ENCODE results near the gene SLC6A11. TPM values are rescaled to one million over a fixed set of nuclear protein-coding genes. Genes with fewer than 3 reads are reported as not detected.

Gene SLC6A11
- total RNA-seq, 4 donors from 2014 or later, result 0.30 to 0.44 (median 0.42) TPM; not detected in 1

GRCh38 chr3:10788451-10788850, 27.6 kb upstream of the SLC6A11 start:
- H3K36me3 ChIP-seq, result no peaks in the 10 kb centered on the region
- H3K4me3 ChIP-seq, result no peak overlapping the region
- TF ChIP-seq CTCF (IDR thresholded peaks at IDR 0.05), result no peak
- TF ChIP-seq EP300 (IDR thresholded peaks at IDR 0.05), result no peak
- no peak for TF ChIP-seq POLR2A (IDR thresholded peaks at IDR 0.05)
- WGBS, 2 donors, result 31 to 33% methylated on average over 1 of the region's 1 CpG
- no peak for DNase-seq (ENCODE audit: low spot score in 2 of 2)
- H3K4me1 ChIP-seq, result no peaks in the 10 kb centered on the region
- H3K27me3 ChIP-seq, result peaks cover 0 to 5% of the 10 kb centered on the region in 2 donors
- H3K27ac ChIP-seq, result no peak overlapping the region
- H3K9me3 ChIP-seq, result peaks cover 0 to 8% (median 0%) of the 10 kb centered on the region in 4 donors

- Histone ChIP-seq H3K4me1 (no peaks in the 10 kb centered on the region), H3K9me3 (peaks cover 0 to 8% (median 0%) of the 10 kb centered on the region in 4 donors), H3K4me3 (no peak overlapping the region), H3K27me3 (peaks cover 0 to 5% of the 10 kb centered on the region in 2 donors), H3K27ac (no peak overlapping the region), H3K36me3 (no peaks in the 10 kb centered on the region)
- TF ChIP-seq EP300 (IDR thresholded peaks at IDR 0.05), result no peak
- no peak for TF ChIP-seq CTCF (IDR thresholded peaks at IDR 0.05)
- no peak for TF ChIP-seq POLR2A (IDR thresholded peaks at IDR 0.05)
- no peak for DNase-seq (ENCODE audit: low spot score in 2 of 2)
- WGBS, 2 donors, result 100% methylated on average over 1 of the region's 1 CpG
Observed at GRCh38 chr3:10790713-10791112, 25.3 kb upstream of the SLC6A11 start.

- WGBS, 2 donors, result 72 to 79% methylated on average over 4 of the region's 4 CpGs
- DNase-seq (ENCODE audit: low spot score in 2 of 2), result no peak
Observed at GRCh38 chr3:10792208-10792607, 23.8 kb upstream of the SLC6A11 start.

GRCh38 chr3:10798600-10799367, 17.2 kb upstream of the SLC6A11 start:
- WGBS, 2 donors, result 39 to 50% methylated on average over 5 of the region's 5 CpGs

More at GRCh38 chr3:10792208-10792607, 23.8 kb upstream of the SLC6A11 start:
- H3K4me1 ChIP-seq, result no peaks in the 10 kb centered on the region
- peaks cover 0 to 8% (median 0%) of the 10 kb centered on the region in 4 donors for H3K9me3 ChIP-seq
- H3K36me3 ChIP-seq, result no peaks in the 10 kb centered on the region
- no peak overlapping the region for H3K4me3 ChIP-seq
- H3K27me3 ChIP-seq, result peaks cover 0 to 5% of the 10 kb centered on the region in 2 donors
- no peak for TF ChIP-seq CTCF (IDR thresholded peaks at IDR 0.05)
- TF ChIP-seq POLR2A (IDR thresholded peaks at IDR 0.05), result no peak
- no peak for TF ChIP-seq EP300 (IDR thresholded peaks at IDR 0.05)
- no peak overlapping the region for H3K27ac ChIP-seq

More at GRCh38 chr3:10798600-10799367, 17.2 kb upstream of the SLC6A11 start:
- H3K9me3 ChIP-seq, result no peaks in the 10 kb centered on the region
- TF ChIP-seq EP300 (IDR thresholded peaks at IDR 0.05) (no peak), POLR2A (IDR thresholded peaks at IDR 0.05) (no peak), CTCF (IDR thresholded peaks at IDR 0.05) (no peak)
- no peaks in the 10 kb centered on the region for H3K36me3 ChIP-seq
- no peak overlapping the region for H3K4me3 ChIP-seq
- DNase-seq (ENCODE audit: low spot score in 2 of 2), result no peak
- no peaks in the 10 kb centered on the region for H3K27me3 ChIP-seq
- no peaks in the 10 kb centered on the region for H3K4me1 ChIP-seq
- H3K27ac ChIP-seq, result no peak overlapping the region

All from tibial nerve (tissue), 4 donors.